Type B pancreatic cell (in vitro differentiated cells): ENCODE measurements around the gene ANKS3. TPM values are rescaled to one million over a fixed set of nuclear protein-coding genes. Genes with fewer than 3 reads are reported as not detected.

ENCODE experiments used
- DNase-seq: peaks from one replicate; pipeline ENCODE4 v3.0.0; 2021; ENCODE audit warnings: mixed read lengths; ENCODE audit not compliant: unreplicated experiment; ENCODE audit errors: extremely low spot score
- H3K27ac Mint-ChIP-seq: 2 replicates; pipeline ENCODE4 v1.8.0; 2021; ENCODE audit warnings: mild to moderate bottlenecking, mixed read lengths
- H3K27me3 Mint-ChIP-seq: 2 replicates; pipeline ENCODE4 v1.8.0; 2021; ENCODE audit warnings: mixed read lengths
- H3K36me3 Mint-ChIP-seq: 2 replicates; pipeline ENCODE4 v1.8.0; 2021; ENCODE audit warnings: mixed read lengths
- H3K4me1 Mint-ChIP-seq: one replicate; pipeline ENCODE4 v1.8.0; 2021; ENCODE audit warnings: mixed read lengths; ENCODE audit not compliant: unreplicated experiment
- H3K4me3 Mint-ChIP-seq: 2 replicates; pipeline ENCODE4 v1.8.0; 2021; ENCODE audit warnings: mild to moderate bottlenecking, mixed read lengths
- H3K9me3 Mint-ChIP-seq: 2 replicates; pipeline ENCODE4 v1.8.0; 2021; ENCODE audit warnings: mixed read lengths
- CTCF ChIP-seq: fragments of 200-600 bp; sonication (generic); conservative IDR thresholded peaks from 2 replicates; pipeline ENCODE4 v1.5.0; 2021; ENCODE audit warnings: antibody characterized with exemption, mild to moderate bottlenecking
- total RNA-seq: library from RNA; stranded (reverse); gene quantifications from 2 replicates; pipeline ENCODE4 v1.2.1, GENCODE V29; 2021; ENCODE audit warnings: low replicate concordance

The ANKS3 gene
- total RNA-seq, 1 donor from 2014 or later: 36.7 TPM

DNA sequence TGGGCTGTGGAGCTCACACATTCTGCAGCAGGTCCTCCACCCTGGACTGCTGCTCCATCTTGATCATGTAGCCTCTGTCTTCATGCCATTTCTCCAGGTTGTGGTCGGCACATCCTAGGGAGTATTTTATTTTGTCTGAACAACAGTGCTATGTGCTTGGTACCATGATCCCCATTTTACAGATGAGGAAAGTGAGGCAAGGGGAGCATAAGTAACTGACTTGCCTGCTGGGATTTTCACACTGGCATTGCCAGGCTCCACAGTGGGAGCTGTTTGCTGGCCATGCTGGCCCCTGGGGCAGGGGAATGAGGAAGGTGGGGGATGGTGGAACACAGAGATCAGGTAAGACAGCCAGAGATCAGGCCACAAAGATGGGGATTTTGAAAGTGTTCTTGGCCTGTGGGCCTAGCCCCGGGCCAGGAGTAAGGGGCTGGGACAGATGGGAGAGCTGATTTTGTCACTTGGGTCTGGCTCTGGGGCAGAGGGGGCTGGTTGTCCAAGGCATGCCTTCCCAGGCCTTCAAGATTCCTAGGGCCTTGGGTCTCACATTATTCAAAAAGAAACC lies 42.2 kb upstream of the ANKS3 start:
- no peaks in the 10 kb centered on the region for H3K9me3 Mint-ChIP-seq
- DNase-seq: no peak
- H3K27me3 Mint-ChIP-seq: no peaks in the 10 kb centered on the region
- H3K4me3 Mint-ChIP-seq: no peak overlapping the region
- H3K36me3 Mint-ChIP-seq: no peaks in the 10 kb centered on the region
- no peak for TF ChIP-seq CTCF
- H3K4me1 Mint-ChIP-seq: no peaks in the 10 kb centered on the region
- H3K27ac Mint-ChIP-seq: no peak overlapping the region

GRCh38 chr16:4775005-4775404 lies 40.9 kb upstream of the ANKS3 start:
- no peaks in the 10 kb centered on the region for H3K9me3 Mint-ChIP-seq
- no peaks in the 10 kb centered on the region for H3K27me3 Mint-ChIP-seq
- H3K27ac Mint-ChIP-seq: no peak overlapping the region
- no peak overlapping the region for H3K4me3 Mint-ChIP-seq
- H3K4me1 Mint-ChIP-seq: no peaks in the 10 kb centered on the region
- no peaks in the 10 kb centered on the region for H3K36me3 Mint-ChIP-seq
- no peak for TF ChIP-seq CTCF
- no peak for DNase-seq

GRCh38 chr16:4772351-4772750 lies 38.3 kb upstream of the ANKS3 start:
- Mint-ChIP-seq H3K27ac (no peak overlapping the region), H3K9me3 (no peaks in the 10 kb centered on the region), H3K4me3 (no peak overlapping the region), H3K36me3 (no peaks in the 10 kb centered on the region), H3K4me1 (peaks cover 12% of the 10 kb centered on the region), H3K27me3 (no peaks in the 10 kb centered on the region)
- DNase-seq: no peak
- no peak for TF ChIP-seq CTCF

DNA sequence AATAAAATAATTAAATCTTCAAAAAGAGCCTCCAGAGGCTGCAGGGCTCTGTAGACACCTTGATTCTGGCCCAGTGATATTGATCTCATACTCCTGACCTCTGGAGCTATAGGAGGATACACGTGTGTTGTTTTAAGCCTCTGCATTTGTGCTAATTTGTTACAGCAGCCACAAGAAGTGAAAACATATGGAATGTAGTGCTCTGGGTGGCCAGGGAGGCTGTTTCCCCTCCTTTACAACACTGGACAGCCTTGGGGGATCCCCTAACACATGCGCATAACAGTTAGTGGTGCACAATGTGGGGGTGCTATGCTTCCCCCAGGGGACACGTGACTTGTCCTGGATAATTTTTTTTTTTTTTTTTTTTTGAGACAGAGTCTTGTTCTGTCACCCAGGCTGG lies 37.6 kb upstream of the ANKS3 start:
- peaks cover 16% of the 10 kb centered on the region for H3K4me1 Mint-ChIP-seq
- no peak overlapping the region for H3K4me3 Mint-ChIP-seq
- H3K27ac Mint-ChIP-seq: no peak overlapping the region
- no peaks in the 10 kb centered on the region for H3K27me3 Mint-ChIP-seq
- no peak for DNase-seq
- no peaks in the 10 kb centered on the region for H3K9me3 Mint-ChIP-seq
- TF ChIP-seq CTCF: no peak
- no peaks in the 10 kb centered on the region for H3K36me3 Mint-ChIP-seq

- TF ChIP-seq CTCF: no peak
- no peaks in the 10 kb centered on the region for H3K27me3 Mint-ChIP-seq
- DNase-seq: no peak
- H3K27ac Mint-ChIP-seq: peak overlapping the region; percentile 59
- H3K36me3 Mint-ChIP-seq: no peaks in the 10 kb centered on the region
- peak overlapping the region; percentile 91 for H3K4me3 Mint-ChIP-seq
- H3K4me1 Mint-ChIP-seq: peaks cover 22% of the 10 kb centered on the region
- no peaks in the 10 kb centered on the region for H3K9me3 Mint-ChIP-seq
These were observed 35.2 kb upstream of the ANKS3 start for GRCh38 chr16:4769306-4769638.
